Mammary epithelial cell (primary cell): ENCODE results near the gene NT5DC4.

Experiments
- EZH2 ChIP-seq: IDR thresholded peaks from 2 replicates; pipeline ENCODE4 v1.6.1; 2012; ENCODE audit warnings: low read length, inconsistent platforms, borderline replicate concordance
- TF ChIP-seq, protein P1 (sequence below), 2 donors: IDR thresholded peaks in 1 of 2; conservative IDR thresholded peaks in 1 of 2; 2 replicates each; pipeline ENCODE4 v1.5.1; 2011 to 2012; ENCODE audit warnings: inconsistent platforms in 2 of 2, low read length in 2 of 2, mild to moderate bottlenecking in 2 of 2, control low read depth in 1 of 2, low read depth in 1 of 2; ENCODE audit not compliant: insufficient read depth in 1 of 2; ENCODE audit errors: extremely low read depth in 1 of 2

DNA sequence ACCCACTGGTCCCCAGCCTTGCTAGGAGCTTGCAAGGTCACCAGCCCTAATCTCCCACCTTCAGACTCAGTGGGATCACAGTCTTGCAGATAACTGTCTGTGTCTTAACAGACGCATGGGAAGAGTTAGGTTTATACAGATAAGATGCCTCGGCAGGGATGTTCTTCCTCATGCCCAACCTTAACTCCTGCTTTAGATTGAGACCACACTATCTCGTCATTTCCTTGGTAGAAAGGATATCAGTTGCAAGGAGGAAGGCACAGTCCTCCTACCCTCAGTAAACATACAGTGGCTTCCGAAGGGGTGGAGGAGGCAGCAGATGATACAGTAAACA is 7.2 kb downstream of the NT5DC4 start:
- TF ChIP-seq, protein P1, sequence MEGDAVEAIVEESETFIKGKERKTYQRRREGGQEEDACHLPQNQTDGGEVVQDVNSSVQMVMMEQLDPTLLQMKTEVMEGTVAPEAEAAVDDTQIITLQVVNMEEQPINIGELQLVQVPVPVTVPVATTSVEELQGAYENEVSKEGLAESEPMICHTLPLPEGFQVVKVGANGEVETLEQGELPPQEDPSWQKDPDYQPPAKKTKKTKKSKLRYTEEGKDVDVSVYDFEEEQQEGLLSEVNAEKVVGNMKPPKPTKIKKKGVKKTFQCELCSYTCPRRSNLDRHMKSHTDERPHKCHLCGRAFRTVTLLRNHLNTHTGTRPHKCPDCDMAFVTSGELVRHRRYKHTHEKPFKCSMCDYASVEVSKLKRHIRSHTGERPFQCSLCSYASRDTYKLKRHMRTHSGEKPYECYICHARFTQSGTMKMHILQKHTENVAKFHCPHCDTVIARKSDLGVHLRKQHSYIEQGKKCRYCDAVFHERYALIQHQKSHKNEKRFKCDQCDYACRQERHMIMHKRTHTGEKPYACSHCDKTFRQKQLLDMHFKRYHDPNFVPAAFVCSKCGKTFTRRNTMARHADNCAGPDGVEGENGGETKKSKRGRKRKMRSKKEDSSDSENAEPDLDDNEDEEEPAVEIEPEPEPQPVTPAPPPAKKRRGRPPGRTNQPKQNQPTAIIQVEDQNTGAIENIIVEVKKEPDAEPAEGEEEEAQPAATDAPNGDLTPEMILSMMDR (conservative IDR thresholded peaks at IDR 0.05 in 1 of 2, IDR thresholded peaks at IDR 0.05 in 1 of 2; ENCODE audit: extremely low read depth in 1 of 2, insufficient read depth in 1 of 2, low read depth in 1 of 2, low read length in 2 of 2) = no peak
- TF ChIP-seq EZH2 = no peak
